DND-41 (cell line): ENCODE results near the gene TSPAN10.
"Not testable (repeated sequence)": the region's sequence is repeated elsewhere in the genome, so short reads cannot be mapped to it uniquely, and the experiment has no call there.

Experiments used
- ATAC-seq: fragments of 200-7000 bp; cut with Tn5 transposase; 3 replicates; pipeline ENCODE4 v1.9.1; 2021; ENCODE audit warnings: low read depth; ENCODE audit not compliant: insufficient read depth
- DNase-seq: peaks from one replicate; pipeline ENCODE4 v3.0.0-alpha.2; 2020
- H2AFZ ChIP-seq: 2 replicates; pipeline ENCODE4 v1.6.0; 2012; ENCODE audit warnings: low read depth, low read length
- H3K27ac ChIP-seq: 2 replicates; pipeline ENCODE4 v1.5.1; 2012; ENCODE audit warnings: low read length, inconsistent platforms
- H3K27me3 ChIP-seq: fragments of 200-600 bp; sonication (generic); 2 replicates; pipeline ENCODE4 v1.6.0; 2012; ENCODE audit warnings: low read length, mild to moderate bottlenecking, inconsistent platforms; ENCODE audit not compliant: insufficient read depth, poor library complexity
- H3K36me3 ChIP-seq: 2 replicates; pipeline ENCODE4 v1.5.1; 2012; ENCODE audit warnings: low read length, inconsistent platforms; ENCODE audit not compliant: insufficient read depth
- H3K4me1 ChIP-seq: 2 replicates; pipeline ENCODE4 v1.5.1; 2012; ENCODE audit warnings: mild to moderate bottlenecking, low read length; ENCODE audit not compliant: insufficient read depth
- H3K4me2 ChIP-seq: 2 replicates; pipeline ENCODE4 v1.6.0; 2012; ENCODE audit warnings: mild to moderate bottlenecking, moderate library complexity, low read length, inconsistent platforms; ENCODE audit not compliant: insufficient read depth
- H3K4me3 ChIP-seq, 2 experiments: fragments of 200-600 bp in 1 of 2; shearing (Covaris generic) in 1 of 2; 2 replicates each; pipeline ENCODE4 v1.5.1; 2012 to 2016; ENCODE audit warnings: inconsistent platforms in 2 of 2, low read length in 2 of 2, mild to moderate bottlenecking in 2 of 2, low read depth in 1 of 2, moderate library complexity in 1 of 2
- H3K79me2 ChIP-seq: 2 replicates; pipeline ENCODE4 v1.6.0; 2012; ENCODE audit warnings: low read length, inconsistent platforms; ENCODE audit not compliant: insufficient read depth
- H3K9ac ChIP-seq: 2 replicates; pipeline ENCODE4 v1.6.0; 2012; ENCODE audit warnings: low read depth, mild to moderate bottlenecking, inconsistent platforms, low read length, moderate library complexity
- H3K9me3 ChIP-seq: 2 replicates; pipeline ENCODE4 v1.5.1; 2012; ENCODE audit warnings: low read length, moderate library complexity, mild to moderate bottlenecking, inconsistent platforms; ENCODE audit not compliant: insufficient read depth, severe bottlenecking
- H4K20me1 ChIP-seq: 2 replicates; pipeline ENCODE4 v1.6.0; 2012; ENCODE audit warnings: low read length; ENCODE audit not compliant: insufficient read depth
- CTCF ChIP-seq: IDR thresholded peaks from 2 replicates; pipeline ENCODE4 v1.5.1; 2012; ENCODE audit warnings: borderline replicate concordance, low read length, moderate library complexity, mild to moderate bottlenecking; ENCODE audit not compliant: poor library complexity, severe bottlenecking; ENCODE audit errors: extremely low read depth
- EZH2 ChIP-seq: IDR thresholded peaks from 3 replicates; pipeline ENCODE4 v1.6.1; 2012; ENCODE audit warnings: borderline replicate concordance, low read depth, mild to moderate bottlenecking, moderate library complexity, low read length, inconsistent platforms; ENCODE audit not compliant: severe bottlenecking

The TSPAN10 gene

GRCh38 chr17:81612172-81612970, 24.6 kb upstream of the TSPAN10 start:
- Histone ChIP-seq H3K36me3 (peaks cover 79% of the 10 kb centered on the region), H2AFZ (no peak overlapping the region), H3K4me2 (no peak overlapping the region), H4K20me1 (peaks cover 50% of the 10 kb centered on the region), H3K9me3 (no peaks in the 10 kb centered on the region), H3K27ac (no peak overlapping the region), H3K4me1 (no peaks in the 10 kb centered on the region), H3K27me3 (no peaks in the 10 kb centered on the region), H3K9ac (no peak overlapping the region), H3K79me2 (peaks cover 66% of the 10 kb centered on the region), H3K4me3 (no peak overlapping the region)
- no peak for ATAC-seq
- DNase-seq = no peak
- no peak for TF ChIP-seq EZH2
- no peak for TF ChIP-seq CTCF

- Histone ChIP-seq H3K4me2 (no peak overlapping the region), H3K36me3 (peaks cover 64% of the 10 kb centered on the region), H2AFZ (no peak overlapping the region), H3K27ac (no peak overlapping the region), H3K9ac (no peak overlapping the region), H3K4me3 (no peak overlapping the region), H4K20me1 (peaks cover 32% of the 10 kb centered on the region), H3K27me3 (no peaks in the 10 kb centered on the region), H3K4me1 (no peaks in the 10 kb centered on the region), H3K79me2 (peaks cover 62% of the 10 kb centered on the region), H3K9me3 (no peaks in the 10 kb centered on the region)
- DNase-seq = no peak
- no peak for ATAC-seq
- TF ChIP-seq EZH2 (no peak), CTCF (no peak)
Observed at GRCh38 chr17:81615401-81615930, 21.5 kb upstream of the TSPAN10 start.

- DNase-seq (no peak), ATAC-seq (no peak)
- H3K9ac ChIP-seq = no peak overlapping the region
- no peaks in the 10 kb centered on the region for H3K9me3 ChIP-seq
- H3K27ac ChIP-seq = no peak overlapping the region
- H3K4me2 ChIP-seq = no peak overlapping the region
- TF ChIP-seq CTCF = no peak
- no peak for TF ChIP-seq EZH2
- H3K4me1 ChIP-seq = no peaks in the 10 kb centered on the region
- H3K36me3 ChIP-seq = peaks cover 75% of the 10 kb centered on the region
- H4K20me1 ChIP-seq = peaks cover 38% of the 10 kb centered on the region
- H3K4me3 ChIP-seq = no peak overlapping the region
- H3K27me3 ChIP-seq = no peaks in the 10 kb centered on the region
- H2AFZ ChIP-seq = no peak overlapping the region
- peaks cover 76% of the 10 kb centered on the region for H3K79me2 ChIP-seq
Observed at GRCh38 chr17:81616877-81617276, 20.1 kb upstream of the TSPAN10 start.

GRCh38 chr17:81618307-81618706, 18.7 kb upstream of the TSPAN10 start:
- H3K4me1 ChIP-seq, DNase-seq, H3K27ac ChIP-seq, H3K27me3 ChIP-seq, H3K4me3 ChIP-seq, ATAC-seq, H2AFZ ChIP-seq, H3K9me3 ChIP-seq, H3K4me2 ChIP-seq, H3K9ac ChIP-seq: not testable (repeated sequence)
- Histone ChIP-seq H3K79me2 (peaks cover 67% of the 10 kb centered on the region), H3K36me3 (peaks cover 75% of the 10 kb centered on the region), H4K20me1 (peaks cover 29% of the 10 kb centered on the region; the same call in 1 of the 2 replicates)
